HEK293 (cell line): ENCODE results near the gene CALML3.

ENCODE experiments used
- KLF16 ChIP-seq: fragments of 450-650 bp; formaldehyde crosslinking; IDR thresholded peaks from 2 replicates; pipeline ENCODE4 v1.5.1; 2017; ENCODE audit warnings: missing biosample characterization, missing genetic modification characterization
- ZEB2 ChIP-seq: fragments of 450-650 bp; formaldehyde crosslinking; IDR thresholded peaks from 2 replicates; pipeline ENCODE4 v1.5.1; 2016; ENCODE audit warnings: missing biosample characterization, missing genetic modification characterization
- ZFP41 ChIP-seq: fragments of 450-650 bp; formaldehyde crosslinking; IDR thresholded peaks from 2 replicates; pipeline ENCODE4 v1.5.1; 2016; ENCODE audit warnings: missing biosample characterization, missing genetic modification characterization, borderline replicate concordance
- ZNF175 ChIP-seq: fragments of 450-650 bp; formaldehyde crosslinking; IDR thresholded peaks from 2 replicates; pipeline ENCODE4 v1.5.1; 2016; ENCODE audit warnings: missing biosample characterization, missing genetic modification characterization
- TF ChIP-seq, protein P1 (sequence below): fragments of 450-650 bp; formaldehyde crosslinking; IDR thresholded peaks from 2 replicates; pipeline ENCODE4 v1.5.1; 2016; ENCODE audit warnings: missing biosample characterization, missing genetic modification characterization
- TF ChIP-seq, protein P2 (sequence below): fragments of 450-650 bp; formaldehyde crosslinking; IDR thresholded peaks from 2 replicates; pipeline ENCODE4 v1.5.1; 2016; ENCODE audit warnings: missing biosample characterization, missing genetic modification characterization, borderline replicate concordance
- TF ChIP-seq, protein P3 (sequence below): fragments of 450-650 bp; formaldehyde crosslinking; IDR thresholded peaks from 2 replicates; pipeline ENCODE4 v1.5.1; 2016; ENCODE audit warnings: missing biosample characterization, missing genetic modification characterization

- TF ChIP-seq, protein P1, sequence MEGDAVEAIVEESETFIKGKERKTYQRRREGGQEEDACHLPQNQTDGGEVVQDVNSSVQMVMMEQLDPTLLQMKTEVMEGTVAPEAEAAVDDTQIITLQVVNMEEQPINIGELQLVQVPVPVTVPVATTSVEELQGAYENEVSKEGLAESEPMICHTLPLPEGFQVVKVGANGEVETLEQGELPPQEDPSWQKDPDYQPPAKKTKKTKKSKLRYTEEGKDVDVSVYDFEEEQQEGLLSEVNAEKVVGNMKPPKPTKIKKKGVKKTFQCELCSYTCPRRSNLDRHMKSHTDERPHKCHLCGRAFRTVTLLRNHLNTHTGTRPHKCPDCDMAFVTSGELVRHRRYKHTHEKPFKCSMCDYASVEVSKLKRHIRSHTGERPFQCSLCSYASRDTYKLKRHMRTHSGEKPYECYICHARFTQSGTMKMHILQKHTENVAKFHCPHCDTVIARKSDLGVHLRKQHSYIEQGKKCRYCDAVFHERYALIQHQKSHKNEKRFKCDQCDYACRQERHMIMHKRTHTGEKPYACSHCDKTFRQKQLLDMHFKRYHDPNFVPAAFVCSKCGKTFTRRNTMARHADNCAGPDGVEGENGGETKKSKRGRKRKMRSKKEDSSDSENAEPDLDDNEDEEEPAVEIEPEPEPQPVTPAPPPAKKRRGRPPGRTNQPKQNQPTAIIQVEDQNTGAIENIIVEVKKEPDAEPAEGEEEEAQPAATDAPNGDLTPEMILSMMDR (tag by site-specific recombination): no peak
- TF ChIP-seq KLF16 (no peak), ZFP41 (no peak), ZNF175 (no peak), ZEB2 (tag by site-specific recombination) (no peak)
- TF ChIP-seq, protein P2, sequence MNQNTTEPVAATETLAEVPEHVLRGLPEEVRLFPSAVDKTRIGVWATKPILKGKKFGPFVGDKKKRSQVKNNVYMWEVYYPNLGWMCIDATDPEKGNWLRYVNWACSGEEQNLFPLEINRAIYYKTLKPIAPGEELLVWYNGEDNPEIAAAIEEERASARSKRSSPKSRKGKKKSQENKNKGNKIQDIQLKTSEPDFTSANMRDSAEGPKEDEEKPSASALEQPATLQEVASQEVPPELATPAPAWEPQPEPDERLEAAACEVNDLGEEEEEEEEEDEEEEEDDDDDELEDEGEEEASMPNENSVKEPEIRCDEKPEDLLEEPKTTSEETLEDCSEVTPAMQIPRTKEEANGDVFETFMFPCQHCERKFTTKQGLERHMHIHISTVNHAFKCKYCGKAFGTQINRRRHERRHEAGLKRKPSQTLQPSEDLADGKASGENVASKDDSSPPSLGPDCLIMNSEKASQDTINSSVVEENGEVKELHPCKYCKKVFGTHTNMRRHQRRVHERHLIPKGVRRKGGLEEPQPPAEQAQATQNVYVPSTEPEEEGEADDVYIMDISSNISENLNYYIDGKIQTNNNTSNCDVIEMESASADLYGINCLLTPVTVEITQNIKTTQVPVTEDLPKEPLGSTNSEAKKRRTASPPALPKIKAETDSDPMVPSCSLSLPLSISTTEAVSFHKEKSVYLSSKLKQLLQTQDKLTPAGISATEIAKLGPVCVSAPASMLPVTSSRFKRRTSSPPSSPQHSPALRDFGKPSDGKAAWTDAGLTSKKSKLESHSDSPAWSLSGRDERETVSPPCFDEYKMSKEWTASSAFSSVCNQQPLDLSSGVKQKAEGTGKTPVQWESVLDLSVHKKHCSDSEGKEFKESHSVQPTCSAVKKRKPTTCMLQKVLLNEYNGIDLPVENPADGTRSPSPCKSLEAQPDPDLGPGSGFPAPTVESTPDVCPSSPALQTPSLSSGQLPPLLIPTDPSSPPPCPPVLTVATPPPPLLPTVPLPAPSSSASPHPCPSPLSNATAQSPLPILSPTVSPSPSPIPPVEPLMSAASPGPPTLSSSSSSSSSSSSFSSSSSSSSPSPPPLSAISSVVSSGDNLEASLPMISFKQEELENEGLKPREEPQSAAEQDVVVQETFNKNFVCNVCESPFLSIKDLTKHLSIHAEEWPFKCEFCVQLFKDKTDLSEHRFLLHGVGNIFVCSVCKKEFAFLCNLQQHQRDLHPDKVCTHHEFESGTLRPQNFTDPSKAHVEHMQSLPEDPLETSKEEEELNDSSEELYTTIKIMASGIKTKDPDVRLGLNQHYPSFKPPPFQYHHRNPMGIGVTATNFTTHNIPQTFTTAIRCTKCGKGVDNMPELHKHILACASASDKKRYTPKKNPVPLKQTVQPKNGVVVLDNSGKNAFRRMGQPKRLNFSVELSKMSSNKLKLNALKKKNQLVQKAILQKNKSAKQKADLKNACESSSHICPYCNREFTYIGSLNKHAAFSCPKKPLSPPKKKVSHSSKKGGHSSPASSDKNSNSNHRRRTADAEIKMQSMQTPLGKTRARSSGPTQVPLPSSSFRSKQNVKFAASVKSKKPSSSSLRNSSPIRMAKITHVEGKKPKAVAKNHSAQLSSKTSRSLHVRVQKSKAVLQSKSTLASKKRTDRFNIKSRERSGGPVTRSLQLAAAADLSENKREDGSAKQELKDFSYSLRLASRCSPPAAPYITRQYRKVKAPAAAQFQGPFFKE: no peak
- TF ChIP-seq, protein P3, sequence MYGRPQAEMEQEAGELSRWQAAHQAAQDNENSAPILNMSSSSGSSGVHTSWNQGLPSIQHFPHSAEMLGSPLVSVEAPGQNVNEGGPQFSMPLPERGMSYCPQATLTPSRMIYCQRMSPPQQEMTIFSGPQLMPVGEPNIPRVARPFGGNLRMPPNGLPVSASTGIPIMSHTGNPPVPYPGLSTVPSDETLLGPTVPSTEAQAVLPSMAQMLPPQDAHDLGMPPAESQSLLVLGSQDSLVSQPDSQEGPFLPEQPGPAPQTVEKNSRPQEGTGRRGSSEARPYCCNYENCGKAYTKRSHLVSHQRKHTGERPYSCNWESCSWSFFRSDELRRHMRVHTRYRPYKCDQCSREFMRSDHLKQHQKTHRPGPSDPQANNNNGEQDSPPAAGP: no peak
These were observed 37.2 kb downstream of the CALML3 start for GRCh38 chr10:5561704-5562645.
